K562 (cell line): ENCODE results near the gene ACOX1. TPM values are rescaled to one million over a fixed set of nuclear protein-coding genes. Genes with fewer than 3 reads are reported as not detected.
A peak's percentile ranks its signal among the peaks of the same experiment; 100 is the strongest.

Experiments
- ATAC-seq: fragments of 200-7000 bp; cut with Tn5 transposase; 3 replicates; pipeline ENCODE4 v1.9.1; 2020; ENCODE audit warnings: moderate library complexity
- BruUV-seq: library from RNA; stranded (reverse); fragments of 400-500 nt; replicated peaks from 2 replicates; lab custom pipeline; 2021; lab: Mats Ljungman, UMichigan
- CTCF ChIA-PET: fragments of 300-600 bp; formaldehyde crosslinking; extraction: SDS; loops from one replicate; lab custom pipeline; 2021; ENCODE audit warnings: low intra/inter-chr PET ratio; lab: Yijun Ruan, JAX
- POLR2A ChIA-PET: fragments of 300-600, 350-650 bp; sonication (Branson Sonifier 250); formaldehyde crosslinking; extraction: SDS; loops from one replicate; lab custom pipeline; 2021; ENCODE audit warnings: antibody characterized with exemption, inconsistent platforms; lab: Yijun Ruan, JAX
- DNase-seq, 4 experiments: peaks; one replicate each; pipeline versions ENCODE4 v3.0.0 to v3.0.0-alpha.2; 2011 to 2018; ENCODE audit warnings: low spot score in 3 of 4, mixed read lengths in 3 of 4; ENCODE audit errors: extremely low read depth in 1 of 4
- FAIRE-seq: peaks from 2 replicates; lab custom pipeline; 2011; peaks lifted over from hg19 to GRCh38; lab: Jason Lieb, UNC
- H2AFZ ChIP-seq: 2 replicates; pipeline ENCODE4 v1.6.0; 2011; ENCODE audit warnings: low read depth, low read length, control low read depth, inconsistent platforms
- H3K27ac ChIP-seq: fragments of 200-600 bp; 3 replicates; pipeline ENCODE4 v1.8.0; 2011; ENCODE audit warnings: low read depth, mild to moderate bottlenecking, control low read depth, inconsistent platforms, low read length, moderate library complexity, mixed read lengths; ENCODE audit errors: extremely low read depth
- H3K27me3 ChIP-seq, 2 experiments: fragments of 300-600 bp in 1 of 2; 2 replicates in 1 of 2; 3 replicates in 1 of 2; pipeline versions ENCODE4 v1.6.0 to v1.8.0; 2011; ENCODE audit warnings: inconsistent platforms in 2 of 2, low read length in 2 of 2, mild to moderate bottlenecking in 1 of 2, mixed read lengths in 1 of 2, moderate library complexity in 1 of 2; ENCODE audit not compliant: control insufficient read depth in 2 of 2, insufficient read depth in 2 of 2
- H3K36me3 ChIP-seq: fragments of 300-600 bp; 3 replicates; pipeline ENCODE4 v1.8.0; 2011; ENCODE audit warnings: mild to moderate bottlenecking, low read length, inconsistent platforms; ENCODE audit not compliant: control insufficient read depth, insufficient read depth
- H3K4me1 ChIP-seq, 2 experiments: fragments of 200-600 bp in 1 of 2; replicated peaks in 1 of 2; 2 replicates in 1 of 2; 3 replicates in 1 of 2; pipeline versions ENCODE4 v1.5.1 to v1.8.0; 2011; ENCODE audit warnings: inconsistent platforms in 2 of 2, low read length in 2 of 2, mild to moderate bottlenecking in 1 of 2, mixed read lengths in 1 of 2, moderate library complexity in 1 of 2; ENCODE audit not compliant: control insufficient read depth in 2 of 2, insufficient read depth in 2 of 2
- H3K4me2 ChIP-seq: 2 replicates; pipeline ENCODE4 v1.6.1; 2011; ENCODE audit warnings: low read length, control low read depth, inconsistent platforms, mixed read lengths; ENCODE audit not compliant: insufficient read depth
- H3K4me3 ChIP-seq: fragments of 200-600 bp; sonication (generic), shearing (Covaris generic); 2 replicates; pipeline ENCODE4 v1.5.1; 2016; ENCODE audit warnings: control low read depth, inconsistent platforms
- H3K79me2 ChIP-seq: fragments of 200-600 bp; 3 replicates; pipeline ENCODE4 v1.8.0; 2011; ENCODE audit warnings: low read length, inconsistent platforms; ENCODE audit not compliant: control insufficient read depth, insufficient read depth
- H3K9ac ChIP-seq, 2 experiments: 2 replicates each; pipeline versions ENCODE4 v1.6.0 to v1.6.1; 2011; ENCODE audit warnings: low read depth in 2 of 2, low read length in 2 of 2, control low read depth in 1 of 2, inconsistent platforms in 1 of 2, mild to moderate bottlenecking in 1 of 2, mixed read lengths in 1 of 2; ENCODE audit not compliant: insufficient read depth in 1 of 2
- H3K9me1 ChIP-seq: one replicate; pipeline ENCODE4 v1.6.0; 2011; ENCODE audit warnings: inconsistent platforms, mild to moderate bottlenecking, low read length, moderate library complexity; ENCODE audit not compliant: control insufficient read depth, insufficient read depth
- H3K9me3 ChIP-seq: replicated peaks from 2 replicates; pipeline ENCODE4 v1.5.1; 2011; ENCODE audit warnings: low read depth, low read length, inconsistent platforms; ENCODE audit not compliant: control insufficient read depth, insufficient read depth
- H4K20me1 ChIP-seq: replicated peaks from 2 replicates; pipeline ENCODE4 v1.6.1; 2011; ENCODE audit warnings: low read length, inconsistent platforms, mixed read lengths; ENCODE audit not compliant: control insufficient read depth, insufficient read depth
- CAMTA2 ChIP-seq: fragments of 250-450 bp; sonication (Bioruptor Pico); conservative IDR thresholded peaks from 2 replicates; pipeline ENCODE4 v1.5.1; 2022
- GABPA ChIP-seq: fragments of 200-800 bp; sonication (Bioruptor generic); conservative IDR thresholded peaks from 2 replicates; pipeline ENCODE4 v1.6.1; 2016; ENCODE audit warnings: low read depth, missing genetic modification characterization, missing compliant biosample characterization
- HDAC2 ChIP-seq: fragments of 450-650 bp; IDR thresholded peaks from 2 replicates; pipeline ENCODE4 v1.6.1; 2016; ENCODE audit warnings: mild to moderate bottlenecking
- KDM1A ChIP-seq, 2 experiments: fragments of 450-650 bp; IDR thresholded peaks; 2 replicates each; pipeline ENCODE4 v1.6.1; 2016; ENCODE audit warnings: mild to moderate bottlenecking in 2 of 2
- MCM2 ChIP-seq: fragments of 450-650 bp; IDR thresholded peaks from 2 replicates; pipeline ENCODE4 v1.6.1; 2017; ENCODE audit warnings: low read depth, mild to moderate bottlenecking
- MTA2 ChIP-seq: fragments of 450-650 bp; IDR thresholded peaks from 2 replicates; pipeline ENCODE4 v1.6.1; 2016; ENCODE audit warnings: low read depth
- MTA3 ChIP-seq: fragments of 450-650 bp; formaldehyde crosslinking; IDR thresholded peaks from 2 replicates; pipeline ENCODE4 v1.6.1; 2017; ENCODE audit warnings: mild to moderate bottlenecking, borderline replicate concordance
- NEUROD1 ChIP-seq: fragments of 150-350 bp; IDR thresholded peaks from 2 replicates; pipeline ENCODE4 v1.6.1; 2014; ENCODE audit warnings: borderline replicate concordance, low read length, low read depth; ENCODE audit not compliant: partially characterized antibody
- OTX1 ChIP-seq: fragments of 450-650 bp; formaldehyde crosslinking; IDR thresholded peaks from 2 replicates; pipeline ENCODE4 v1.4.0; 2022; ENCODE audit warnings: mild to moderate bottlenecking
- RBM15 ChIP-seq: fragments of 200-400 bp; formaldehyde crosslinking; IDR thresholded peaks from 2 replicates; pipeline ENCODE4 v1.6.1; 2018; ENCODE audit warnings: mild to moderate bottlenecking, low read length, moderate library complexity; ENCODE audit not compliant: insufficient read depth
- SMARCA5 ChIP-seq: fragments of 450-650 bp; IDR thresholded peaks from 2 replicates; pipeline ENCODE4 v1.6.1; 2016
- TEAD2 ChIP-seq: fragments of 450-650 bp; IDR thresholded peaks from 2 replicates; pipeline ENCODE4 v1.6.1; 2016; ENCODE audit warnings: missing genetic modification characterization, control low read depth, missing compliant biosample characterization
- THAP7 ChIP-seq: fragments of 250-450 bp; sonication (Bioruptor Pico); IDR thresholded peaks from 2 replicates; pipeline ENCODE4 v1.5.0; 2021
- TRIM25 ChIP-seq: fragments of 450-650 bp; IDR thresholded peaks from 2 replicates; pipeline ENCODE4 v1.7.0; 2016; ENCODE audit warnings: borderline replicate concordance
- ZNF717 ChIP-seq: fragments of 250-450 bp; sonication (Bioruptor Pico); IDR thresholded peaks from 2 replicates; pipeline ENCODE4 v1.5.0; 2021
- WGBS: fragments of 100-300 bp; shearing (Covaris generic); methylation state at CpG from one replicate; pipeline ENCODE4 v1.1.6; 2016; ENCODE audit warnings: low coverage, mixed read lengths; ENCODE audit not compliant: insufficient coverage; ENCODE audit errors: missing lambda C conversion rate; 5-methylcytosine and 5-hydroxymethylcytosine counted together
- in situ Hi-C: fragments of 300-500 bp; cut with MboI; formaldehyde crosslinking; loops from 4 replicates; pipeline ENCODE4 v1.15.0; 2018; ENCODE audit warnings: inconsistent platforms, mixed read lengths
- intact Hi-C: fragments of 100-400 bp; cut with micrococcal nuclease; formaldehyde crosslinking; loops from 2 replicates; pipeline ENCODE4 v1.14.2; 2022
- polyA plus RNA-seq, 8 experiments: library from polyadenylated mRNA; depleted of rRNA in 4 of 8; stranded (reverse) in 5 of 8; unstranded in 3 of 8; fragments of >200 nt; fragmentation: Nextera tagmentation in 2 of 8; fragmentation: Illumina TruSeq in 1 of 8; extraction: Ambion mirVana in 2 of 8; extraction: Trizol in 1 of 8; gene quantifications; 2 replicates each; pipeline versions ENCODE4 v1.2.1 to v1.2.3, GENCODE V29; 2011 to 2014; ENCODE audit warnings: inconsistent platforms in 1 of 8, missing spikeins in 1 of 8
- total RNA-seq, 7 experiments: library from RNA; depleted of rRNA in 6 of 7; stranded (reverse); fragments of >200 nt in 6 of 7; fragmentation: Illumina TruSeq in 2 of 7; extraction: Trizol in 2 of 7; gene quantifications; 2 replicates each; pipeline versions ENCODE4 v1.2.1 to v1.2.3, GENCODE V29; 2011 to 2021; ENCODE audit warnings: low replicate concordance in 1 of 7

Gene ACOX1
- total and polyA plus RNA-seq, 9 of the 15 experiments (the other 6 are each of a cell fraction or from before 2014, with no cell fraction given): 7.8 to 24.1 (median 14.5) TPM

GRCh38 chr17:75994802-75995370 is 15.9 kb upstream of the ACOX1 start:
- in situ Hi-C loops: no loop called here
- H3K9me1 ChIP-seq: no peaks in the 10 kb centered on the region
- no peaks in the 10 kb centered on the region for H4K20me1 ChIP-seq
- WGBS: 55% methylated on average over 5 of the region's 5 CpGs
- H3K27me3 ChIP-seq: no peaks in the 10 kb centered on the region
- H3K27ac ChIP-seq: no peak overlapping the region
- TF ChIP-seq THAP7 (CRISPR knock-in tag) (no peak), MCM2 (no peak)
- no peaks in the 10 kb centered on the region for H3K9me3 ChIP-seq
- H3K79me2 ChIP-seq: no peaks in the 10 kb centered on the region
- no peak overlapping the region for H2AFZ ChIP-seq
- H3K4me3 ChIP-seq: no peak overlapping the region
- intact Hi-C loops: no loop called here
- no TSS peak for BruUV-seq
- no peak overlapping the region for H3K4me2 ChIP-seq
- peak overlapping the region in 1 of 2 experiments; percentile 19; a peak in 1 of 4 replicates for H3K9ac ChIP-seq
- FAIRE-seq (no peak), DNase-seq (no peak), ATAC-seq (no peak)
- ChIA-PET CTCF (no interaction called here), POLR2A (interaction anchor here (0.5 to 0.8 kb wide), 2 partner anchors 11 to 15 kb away, joined by 3 read pairs; no protein-coding TSS in a partner anchor)
- peaks cover 16% of the 10 kb centered on the region; the same call in 2 of the 3 replicates for H3K36me3 ChIP-seq
- H3K4me1 ChIP-seq: peaks cover 0 to 1% of the 10 kb centered on the region in 2 experiments; a peak in 3 of 5 replicates

- intact Hi-C loops: no loop called here
- no peaks in the 10 kb centered on the region for H3K4me1 ChIP-seq
- 87% methylated on average over 9 of the region's 9 CpGs for WGBS
- no peak for ATAC-seq
- H4K20me1 ChIP-seq: no peaks in the 10 kb centered on the region
- H3K9ac ChIP-seq: no peak overlapping the region; a peak in 1 of 4 replicates
- no peaks in the 10 kb centered on the region for H3K79me2 ChIP-seq
- BruUV-seq: no TSS peak
- H3K9me1 ChIP-seq: no peaks in the 10 kb centered on the region
- CTCF ChIA-PET: no interaction called here
- in situ Hi-C loops: no loop called here
- no peak for DNase-seq
- no peak overlapping the region for H3K4me2 ChIP-seq
- TF ChIP-seq RBM15 (no peak), TRIM25 (no peak), TEAD2 (tag) (no peak), SMARCA5 (no peak), ZNF717 (CRISPR knock-in tag) (no peak), MTA3 (no peak), OTX1 (CRISPR knock-in tag) (no peak), CAMTA2 (CRISPR knock-in tag) (no peak), HDAC2 (no peak), MTA2 (no peak), NEUROD1 (no peak), KDM1A (IDR thresholded peaks at IDR 0.05) (no peak), GABPA (no peak)
- no peaks in the 10 kb centered on the region for H3K9me3 ChIP-seq
- peaks cover 22% of the 10 kb centered on the region; the same call in 2 of the 3 replicates for H3K36me3 ChIP-seq
- H3K27me3 ChIP-seq: no peaks in the 10 kb centered on the region
- no peak overlapping the region for H3K27ac ChIP-seq
- no peak overlapping the region for H3K4me3 ChIP-seq
- POLR2A ChIA-PET: interaction anchor here (0.6 to 1.5 kb wide), 2 partner anchors 18 to 36 kb away, joined by 3 to 4 read pairs; no protein-coding TSS in a partner anchor
- H2AFZ ChIP-seq: no peak overlapping the region
- no peak for FAIRE-seq
Measured at GRCh38 chr17:75991396-75991795, 12.4 kb upstream of the ACOX1 start.
